ENCODE results near the gene HMGN4. TPM values are rescaled to one million over a fixed set of nuclear protein-coding genes. Genes with fewer than 3 reads are reported as not detected.

HMGN4 gene
- total and polyA plus RNA-seq, 9 of the 15 experiments (the other 6 are each of a cell fraction or from before 2014, with no cell fraction given): 35.4 to 134 (median 94.1) TPM

- 0 out of 2 replicates have a peak, but pooled peaks have one; percentile 77 for TF ChIP-seq HOMEZ (CRISPR knock-in tag; IDR thresholded peaks at IDR 0.05)
- peak; percentile 70; the same call in 1 of the 2 replicates for TF ChIP-seq ZBTB7A (IDR thresholded peaks at IDR 0.05; ENCODE audit: borderline replicate concordance, control insufficient read depth, low read depth, low read length)
- TF ChIP-seq ZBTB1 (CRISPR knock-in tag; IDR thresholded peaks at IDR 0.05; ENCODE audit: borderline replicate concordance, low read depth): no peak
- TF ChIP-seq ZNF592 (IDR thresholded peaks at IDR 0.05): peak; percentile 98
- peak; percentile 78 for TF ChIP-seq ZNF449 (CRISPR knock-in tag; IDR thresholded peaks at IDR 0.05)
- no peak for TF ChIP-seq ZNF740 (CRISPR knock-in tag; IDR thresholded peaks at IDR 0.05)
- peak in 1 of 2 experiments; percentile 87; a peak in 2 of 4 replicates for TF ChIP-seq ZNF740 (tag; IDR thresholded peaks at IDR 0.05)
- TF ChIP-seq ZNF347 (CRISPR knock-in tag; IDR thresholded peaks at IDR 0.05; ENCODE audit: low read depth): no peak
- TF ChIP-seq ERF (CRISPR knock-in tag; IDR thresholded peaks at IDR 0.05): no peak
- no peak for TF ChIP-seq STAT6 (CRISPR knock-in tag; IDR thresholded peaks at IDR 0.05)
- no peak for TF ChIP-seq TAL1 (IDR thresholded peaks at IDR 0.05)
- TF ChIP-seq ZNF311 (CRISPR knock-in tag; IDR thresholded peaks at IDR 0.05): peak; percentile 94
- no peak for TF ChIP-seq DLX4 (CRISPR knock-in tag; IDR thresholded peaks at IDR 0.05)
- TF ChIP-seq TAF15 (IDR thresholded peaks at IDR 0.05; ENCODE audit: low read depth, low read length): no peak
- no peak for TF ChIP-seq ZSCAN32 (CRISPR knock-in tag; IDR thresholded peaks at IDR 0.05)
Observed at GRCh38 chr6:26550250-26550993, 12.3 kb downstream of the HMGN4 start (continued).

Data from K562 (cell line).